ENCODE results near the gene GAB2. TPM values are rescaled to one million over a fixed set of nuclear protein-coding genes. Genes with fewer than 3 reads are reported as not detected.

Gene GAB2
- total RNA-seq, 1 donor from 2014 or later = 65.8 TPM

DNA sequence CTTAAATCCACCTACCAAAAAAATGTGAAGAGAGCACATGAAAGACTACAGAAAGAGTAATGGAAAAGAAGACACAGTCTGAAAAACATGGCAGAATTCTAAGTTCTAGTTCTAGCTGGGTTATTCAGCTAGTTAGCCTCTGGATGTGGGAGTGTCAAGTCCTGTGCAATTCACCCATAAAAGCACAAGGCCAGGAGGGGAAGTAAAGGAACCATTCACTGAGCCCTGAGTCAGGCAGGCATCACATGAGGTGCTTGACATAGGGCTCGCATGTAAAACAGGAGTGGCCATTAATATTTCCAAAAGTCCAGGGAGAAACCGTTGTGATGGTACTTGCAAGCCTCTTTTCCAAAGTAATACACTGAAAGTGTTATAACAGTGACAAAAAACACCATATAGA, 103.7 kb downstream of the GAB2 start:
- Histone ChIP-seq H3K27me3 (no peaks in the 10 kb centered on the region), H3K9me3 (no peaks in the 10 kb centered on the region), H3K4me1 (peaks cover 40% of the 10 kb centered on the region), H3K36me3 (no peaks in the 10 kb centered on the region), H3K4me3 (no peak overlapping the region), H3K27ac (no peak overlapping the region)
- peak; percentile 84 for ATAC-seq
- peak; percentile 34 for DNase-seq
- TF ChIP-seq, protein P1, sequence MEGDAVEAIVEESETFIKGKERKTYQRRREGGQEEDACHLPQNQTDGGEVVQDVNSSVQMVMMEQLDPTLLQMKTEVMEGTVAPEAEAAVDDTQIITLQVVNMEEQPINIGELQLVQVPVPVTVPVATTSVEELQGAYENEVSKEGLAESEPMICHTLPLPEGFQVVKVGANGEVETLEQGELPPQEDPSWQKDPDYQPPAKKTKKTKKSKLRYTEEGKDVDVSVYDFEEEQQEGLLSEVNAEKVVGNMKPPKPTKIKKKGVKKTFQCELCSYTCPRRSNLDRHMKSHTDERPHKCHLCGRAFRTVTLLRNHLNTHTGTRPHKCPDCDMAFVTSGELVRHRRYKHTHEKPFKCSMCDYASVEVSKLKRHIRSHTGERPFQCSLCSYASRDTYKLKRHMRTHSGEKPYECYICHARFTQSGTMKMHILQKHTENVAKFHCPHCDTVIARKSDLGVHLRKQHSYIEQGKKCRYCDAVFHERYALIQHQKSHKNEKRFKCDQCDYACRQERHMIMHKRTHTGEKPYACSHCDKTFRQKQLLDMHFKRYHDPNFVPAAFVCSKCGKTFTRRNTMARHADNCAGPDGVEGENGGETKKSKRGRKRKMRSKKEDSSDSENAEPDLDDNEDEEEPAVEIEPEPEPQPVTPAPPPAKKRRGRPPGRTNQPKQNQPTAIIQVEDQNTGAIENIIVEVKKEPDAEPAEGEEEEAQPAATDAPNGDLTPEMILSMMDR (IDR thresholded peaks at IDR 0.05) = no peak
- intact Hi-C loops (cut with DNase I) = no loop called here

DNA sequence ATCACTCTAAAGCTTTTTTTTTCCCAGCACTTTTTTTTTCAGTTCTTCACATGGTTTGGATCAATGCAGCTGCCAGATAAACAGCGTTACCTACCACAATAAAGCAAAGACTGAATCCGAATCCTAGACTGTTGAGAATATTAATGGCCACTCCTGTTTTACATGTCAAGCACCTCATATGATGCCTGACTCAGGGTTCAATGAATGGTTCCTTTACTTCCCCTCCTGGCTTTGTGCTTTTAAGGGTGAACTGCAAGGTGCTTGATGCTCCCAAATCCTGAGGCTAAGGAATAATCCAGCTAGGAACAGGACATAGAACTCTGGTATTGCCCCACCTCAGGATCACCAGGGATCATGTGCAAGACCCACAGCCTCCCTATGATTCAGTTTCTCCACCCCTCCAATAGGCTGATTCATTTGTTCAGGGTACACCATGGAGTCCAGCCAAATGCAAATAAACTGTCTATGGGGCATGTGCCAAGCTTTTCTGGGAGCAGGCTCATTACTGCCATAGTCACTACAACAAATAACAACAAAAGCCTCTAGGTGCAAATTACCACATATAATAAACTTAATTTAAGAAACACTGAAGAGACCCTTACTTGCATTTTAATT, 104.3 kb downstream of the GAB2 start:
- TF ChIP-seq, protein P1 (IDR thresholded peaks at IDR 0.05) = no peak
- Histone ChIP-seq H3K4me3 (no peak overlapping the region), H3K27me3 (no peaks in the 10 kb centered on the region), H3K4me1 (peaks cover 35% of the 10 kb centered on the region), H3K36me3 (no peaks in the 10 kb centered on the region), H3K27ac (no peak overlapping the region), H3K9me3 (no peaks in the 10 kb centered on the region)
- DNase-seq (no peak), ATAC-seq (peak; percentile 33)
- intact Hi-C loops (cut with DNase I) = no loop called here

DNA sequence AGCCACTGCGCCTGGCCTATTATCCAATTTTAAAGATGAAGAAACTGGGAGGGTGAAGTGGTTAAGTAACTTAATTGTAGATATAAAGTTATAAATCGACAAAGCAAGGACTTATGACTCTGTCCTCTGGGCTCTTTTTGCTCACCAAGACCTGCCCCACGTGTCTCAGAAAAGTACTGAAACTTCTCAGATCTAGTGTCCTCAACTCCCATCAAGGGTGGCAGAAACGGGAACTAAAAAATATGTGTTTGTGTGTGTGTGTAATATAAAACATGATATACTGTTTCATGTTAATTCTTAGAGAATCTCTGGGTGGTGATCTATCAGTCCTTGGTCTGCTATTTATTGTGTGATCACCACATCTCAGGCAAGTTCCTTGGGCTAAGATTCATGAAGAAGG, 104.9 kb downstream of the GAB2 start:
- Histone ChIP-seq H3K4me3 (no peak overlapping the region), H3K4me1 (peaks cover 29% of the 10 kb centered on the region), H3K36me3 (no peaks in the 10 kb centered on the region), H3K27me3 (no peaks in the 10 kb centered on the region), H3K27ac (no peak overlapping the region), H3K9me3 (no peaks in the 10 kb centered on the region)
- intact Hi-C loops (cut with DNase I) = no loop called here
- DNase-seq (no peak), ATAC-seq (no peak)
- TF ChIP-seq, protein P1 (IDR thresholded peaks at IDR 0.05) = no peak

DNA sequence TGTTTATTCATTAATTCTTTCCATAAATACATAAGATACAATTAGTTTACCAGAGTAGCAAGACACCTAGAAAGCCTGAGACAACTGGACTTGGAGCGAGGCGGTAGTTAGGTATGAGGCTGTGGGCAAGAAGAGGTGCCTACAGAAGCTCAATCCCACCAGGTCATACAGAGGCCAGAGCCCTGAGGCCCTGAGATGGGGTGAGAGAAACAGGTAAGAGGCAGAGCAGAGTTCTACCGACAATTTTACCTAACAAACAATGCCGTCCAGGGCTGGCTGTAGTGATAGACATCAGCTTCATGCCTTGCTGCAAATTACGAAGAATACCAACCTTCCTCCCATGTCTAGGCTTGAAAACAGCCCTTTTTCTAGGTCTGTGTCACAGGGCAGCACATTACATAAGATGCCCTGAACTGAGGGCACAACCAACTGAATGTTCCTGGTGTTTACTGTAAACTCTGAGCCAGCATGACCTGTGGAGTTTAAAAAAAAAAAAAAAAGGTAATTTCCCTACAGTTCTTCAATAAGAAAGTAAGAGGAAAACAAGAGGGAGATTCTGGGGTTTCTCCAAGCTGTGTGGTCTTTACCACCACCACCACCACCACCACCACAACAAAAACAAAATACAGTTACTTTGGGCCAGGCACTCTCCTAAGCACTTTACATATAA, 105.8 kb downstream of the GAB2 start:
- Histone ChIP-seq H3K9me3 (no peaks in the 10 kb centered on the region), H3K27ac (no peak overlapping the region), H3K4me3 (no peak overlapping the region), H3K4me1 (peaks cover 29% of the 10 kb centered on the region), H3K27me3 (no peaks in the 10 kb centered on the region), H3K36me3 (no peaks in the 10 kb centered on the region)
- intact Hi-C loops (cut with DNase I) = no loop called here
- TF ChIP-seq, protein P1 (IDR thresholded peaks at IDR 0.05) = no peak
- peak; percentile 28 for DNase-seq
- ATAC-seq = no peak

DNA sequence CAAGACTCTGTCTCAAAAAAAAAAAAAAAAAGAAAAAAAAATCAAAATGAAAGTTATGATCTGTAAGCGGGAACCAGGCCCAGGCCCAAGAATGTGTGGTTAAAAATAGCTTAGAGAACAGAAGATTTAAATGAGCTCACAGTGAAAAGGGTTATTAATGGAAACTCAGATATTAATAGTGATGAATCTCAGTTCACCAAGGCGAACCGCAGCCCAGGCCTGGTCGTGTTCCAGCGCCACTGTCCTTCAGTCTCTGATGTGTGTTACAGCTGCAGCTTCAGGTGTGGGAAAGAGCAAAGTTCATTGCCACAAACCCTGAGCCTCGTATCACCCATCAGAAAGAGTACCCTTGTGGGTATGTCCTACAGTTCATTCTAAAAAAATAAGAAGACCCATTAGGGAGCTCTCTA, 107.1 kb downstream of the GAB2 start:
- no peak overlapping the region for H3K27ac ChIP-seq
- ATAC-seq = no peak
- H3K27me3 ChIP-seq = no peaks in the 10 kb centered on the region
- peak; percentile 36 for DNase-seq
- H3K4me3 ChIP-seq = no peak overlapping the region
- H3K9me3 ChIP-seq = no peaks in the 10 kb centered on the region
- intact Hi-C loops (cut with DNase I) = no loop called here
- H3K36me3 ChIP-seq = no peaks in the 10 kb centered on the region
- TF ChIP-seq, protein P1 (IDR thresholded peaks at IDR 0.05) = no peak
- H3K4me1 ChIP-seq = peaks cover 32% of the 10 kb centered on the region

All from upper lobe of right lung (tissue), 1 donor.